Upper lobe of left lung (tissue), 4 donors: ENCODE results near the gene DIP2C.

Experiments used
- CTCF ChIP-seq, 6 experiments: fragments of 450-650 bp in 4 of 6; fragments of 200-600 bp in 2 of 6; sonication (generic) in 2 of 6; IDR thresholded peaks; one replicate each; pipeline ENCODE4 v1.5.1; 2016 to 2019; ENCODE audit warnings: antibody characterized with exemption in 6 of 6
- EP300 ChIP-seq, 4 donors: sonication (generic); formaldehyde crosslinking; IDR thresholded peaks; one replicate each; pipeline ENCODE4 v1.5.1; 2017; ENCODE audit warnings: antibody characterized with exemption in 4 of 4, control low read depth in 2 of 4
- POLR2A ChIP-seq, 4 donors: fragments of 450-650 bp; IDR thresholded peaks; one replicate each; pipeline ENCODE4 v1.5.1; 2016 to 2017; ENCODE audit warnings: antibody characterized with exemption in 4 of 4, mild to moderate bottlenecking in 2 of 4
- POLR2AphosphoS5 ChIP-seq, 2 donors: sonication (generic); formaldehyde crosslinking; IDR thresholded peaks; one replicate each; pipeline ENCODE4 v1.5.1; 2017; ENCODE audit warnings: antibody characterized with exemption in 2 of 2

GRCh38 chr10:378930-379704 is 310.4 kb downstream of the DIP2C start:
- no peak for TF ChIP-seq CTCF (IDR thresholded peaks at IDR 0.05)
- TF ChIP-seq EP300 (IDR thresholded peaks at IDR 0.05) = no peak
- no peak for TF ChIP-seq POLR2AphosphoS5 (IDR thresholded peaks at IDR 0.05)
- no peak for TF ChIP-seq POLR2A (IDR thresholded peaks at IDR 0.05)
